GM23248 (cell line): Measurements from ENCODE around the gene SERBP1. TPM values are rescaled to one million over a fixed set of nuclear protein-coding genes. Genes with fewer than 3 reads are reported as not detected.
A peak's percentile ranks its signal among the peaks of the same experiment; 100 is the strongest.

ENCODE experiments used
- DNase-seq: peaks from one replicate; pipeline ENCODE4 v3.0.0-alpha.2; 2015
- H2AFZ ChIP-seq: fragments of 200-600 bp; sonication (generic); 2 replicates; pipeline ENCODE4 v1.6.1; 2016; ENCODE audit warnings: antibody characterized with exemption
- H3F3A ChIP-seq: fragments of 200-600 bp; sonication (generic); 2 replicates; pipeline ENCODE4 v1.6.1; 2016; ENCODE audit warnings: mild to moderate bottlenecking, antibody characterized with exemption, mixed run types; ENCODE audit not compliant: insufficient read depth
- H3K27ac ChIP-seq: fragments of 200-600 bp; sonication (generic); 2 replicates; pipeline ENCODE4 v1.5.1; 2016; ENCODE audit warnings: mild to moderate bottlenecking
- H3K27me3 ChIP-seq: fragments of 200-600 bp; sonication (generic); replicated peaks from 2 replicates; pipeline ENCODE4 v1.6.1; 2016; ENCODE audit warnings: mild to moderate bottlenecking; ENCODE audit not compliant: insufficient read depth
- H3K36me3 ChIP-seq: fragments of 200-600 bp; sonication (generic); 2 replicates; pipeline ENCODE4 v1.6.1; 2016; ENCODE audit warnings: low read depth, mild to moderate bottlenecking
- H3K4me1 ChIP-seq: fragments of 200-600 bp; sonication (generic); 2 replicates; pipeline ENCODE4 v1.6.1; 2016; ENCODE audit warnings: mild to moderate bottlenecking; ENCODE audit not compliant: insufficient read depth
- H3K4me2 ChIP-seq: fragments of 200-600 bp; sonication (generic); one replicate; pipeline ENCODE4 v1.6.1; 2016; ENCODE audit warnings: mild to moderate bottlenecking; ENCODE audit not compliant: unreplicated experiment
- H3K4me3 ChIP-seq: fragments of 200-600 bp; sonication (generic); 2 replicates; pipeline ENCODE4 v1.5.1; 2016; ENCODE audit warnings: mild to moderate bottlenecking
- H3K79me2 ChIP-seq: fragments of 200-600 bp; sonication (generic); 2 replicates; pipeline ENCODE4 v1.6.1; 2016; ENCODE audit warnings: mild to moderate bottlenecking; ENCODE audit not compliant: insufficient read depth
- H3K9ac ChIP-seq: fragments of 200-600 bp; sonication (generic); 2 replicates; pipeline ENCODE4 v1.6.1; 2016; ENCODE audit warnings: mild to moderate bottlenecking
- H3K9me2 ChIP-seq: fragments of 200-600 bp; sonication (generic); 2 replicates; pipeline ENCODE4 v1.6.1; 2016; ENCODE audit warnings: mixed run types, mild to moderate bottlenecking, moderate library complexity; ENCODE audit not compliant: insufficient read depth
- H3K9me3 ChIP-seq: fragments of 200-600 bp; sonication (generic); one replicate; pipeline ENCODE4 v1.6.1; 2017; ENCODE audit warnings: low read depth
- H4K20me1 ChIP-seq: fragments of 200-600 bp; sonication (generic); 2 replicates; pipeline ENCODE4 v1.6.0; 2016; ENCODE audit not compliant: insufficient read depth
- EZH2 ChIP-seq: fragments of 200-600 bp; sonication (generic); IDR thresholded peaks from 2 replicates; pipeline ENCODE4 v1.6.1; 2018; ENCODE audit warnings: antibody characterized with exemption, mild to moderate bottlenecking; ENCODE audit not compliant: insufficient read depth, poor library complexity, severe bottlenecking
- EZH2phosphoT487 ChIP-seq: fragments of 200-600 bp; sonication (generic); IDR thresholded peaks from 2 replicates; pipeline ENCODE4 v1.6.1; 2018; ENCODE audit warnings: antibody characterized with exemption, moderate library complexity, mild to moderate bottlenecking, low read depth; ENCODE audit not compliant: insufficient read depth
- WGBS, 2 experiments: methylation state at CpG; one replicate each; pipeline ENCODE4 v1.1.6; 2015 to 2017; ENCODE audit warnings: low lambda C conversion rate in 2 of 2, low coverage in 1 of 2; ENCODE audit errors: missing lambda C conversion rate in 2 of 2; 5-methylcytosine and 5-hydroxymethylcytosine counted together
- in situ Hi-C: fragments of 300-500 bp; cut with MboI; formaldehyde crosslinking; loops from 2 replicates; pipeline ENCODE4 v1.15.0; 2020
- polyA plus RNA-seq: library from polyadenylated mRNA; unstranded; fragments of >200 nt; fragmentation: Nextera tagmentation; extraction: Ambion mirVana; gene quantifications from 2 replicates; pipeline ENCODE4 v1.2.1, GENCODE V29; 2016
- total RNA-seq: library from RNA; depleted of rRNA; stranded (reverse); fragments of >200 nt; shearing (Covaris generic); gene quantifications from 2 replicates; pipeline ENCODE4 v1.2.3, GENCODE V29; 2014

The SERBP1 gene
- total and polyA plus RNA-seq, 2 experiments from 2014 or later: 156 to 204 TPM

DNA sequence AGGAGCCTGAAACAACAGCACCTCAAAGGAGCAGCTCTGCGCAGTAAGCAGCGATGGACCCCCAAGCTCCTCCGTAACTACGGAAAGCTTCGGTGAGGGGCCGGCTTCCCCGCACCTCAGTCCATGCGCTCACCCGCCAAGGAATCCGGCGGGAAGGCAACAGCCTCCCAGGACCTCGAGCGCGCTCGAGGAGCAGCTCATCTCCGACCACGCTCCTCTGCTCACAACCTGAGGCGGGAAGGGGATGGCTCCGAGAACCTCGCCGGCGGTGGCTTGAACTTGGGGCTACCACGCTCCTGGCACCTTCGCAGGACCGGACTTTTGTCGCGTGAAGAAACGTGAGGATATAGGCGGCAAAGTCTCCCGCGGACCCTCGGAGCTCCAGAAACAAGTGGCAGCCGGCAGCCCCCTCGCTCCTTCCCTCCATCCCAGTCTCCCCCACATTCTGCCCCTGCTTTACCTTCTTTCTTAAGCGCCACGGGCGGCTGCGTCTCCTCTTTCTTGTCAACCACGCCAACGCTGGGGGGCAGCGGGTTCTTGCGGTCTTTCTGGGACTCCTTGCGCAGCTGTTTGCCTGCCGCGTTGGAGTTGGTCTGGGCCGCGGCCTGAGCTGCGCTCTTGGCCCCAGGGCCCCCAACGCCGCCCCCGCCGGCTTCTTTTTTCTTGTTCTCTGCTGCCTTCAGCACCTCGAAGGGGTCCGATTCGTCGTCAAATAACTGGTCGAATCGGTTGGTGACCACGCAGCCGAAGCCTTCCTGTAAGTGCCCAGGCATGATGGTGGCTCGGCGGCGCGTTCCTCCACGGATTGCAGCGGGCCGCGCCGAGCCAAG lies 459 bp downstream of the SERBP1 start:
- Histone ChIP-seq H3K9ac (peak overlapping the region; percentile 89), H3K4me1 (peaks cover 20% of the 10 kb centered on the region; the same call in 1 of the 2 replicates), H4K20me1 (peaks cover 31% of the 10 kb centered on the region), H3K27me3 (no peaks in the 10 kb centered on the region), H3K4me3 (peak overlapping the region; percentile 96), H3K27ac (peak overlapping the region; percentile 66), H3K79me2 (peaks cover 55% of the 10 kb centered on the region), H3K9me3 (no peaks in the 10 kb centered on the region), H3F3A (no peaks in the 10 kb centered on the region; the same call in 1 of the 2 replicates), H3K4me2 (peak overlapping the region; percentile 78), H2AFZ (peak overlapping the region; percentile 100), H3K36me3 (peaks cover 16% of the 10 kb centered on the region), H3K9me2 (no peaks in the 10 kb centered on the region)
- 1% methylated on average over 58 to 66 of the region's 69 CpGs for WGBS, 2 experiments
- peak; percentile 73 for DNase-seq
- in situ Hi-C loops: no loop called here
- no peak for TF ChIP-seq EZH2phosphoT487
- no peak for TF ChIP-seq EZH2

DNA sequence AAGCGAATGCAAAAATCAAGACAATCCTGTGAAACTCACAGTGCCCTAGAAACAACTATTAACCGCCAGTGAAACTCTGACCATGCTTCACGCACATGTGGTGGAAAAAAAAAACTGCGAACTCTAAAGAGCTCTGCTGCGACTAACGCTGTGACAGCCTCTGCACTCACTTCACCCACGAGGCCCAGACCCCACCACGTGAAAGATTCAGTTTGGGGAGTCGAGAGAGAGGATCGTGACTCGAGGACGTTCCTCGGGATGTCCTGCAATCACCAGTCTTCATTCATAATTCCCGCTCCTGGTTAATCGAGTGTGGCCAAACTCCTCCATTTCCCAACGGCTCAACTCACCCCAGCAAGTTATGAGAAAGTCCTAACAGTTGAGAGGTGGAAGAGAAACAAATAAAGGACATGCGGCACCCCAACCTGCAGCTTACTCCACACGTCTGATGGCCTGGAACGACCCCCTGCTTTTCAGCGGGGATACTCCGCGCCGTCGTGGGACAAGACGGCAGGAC lies 1.1 kb downstream of the SERBP1 start:
- peaks cover 61% of the 10 kb centered on the region for H3K79me2 ChIP-seq
- peaks cover 31% of the 10 kb centered on the region for H4K20me1 ChIP-seq
- H3K4me2 ChIP-seq: peak overlapping the region; percentile 78
- H3F3A ChIP-seq: no peaks in the 10 kb centered on the region; the same call in 1 of the 2 replicates
- H3K27ac ChIP-seq: peak overlapping the region; percentile 66; the same call in 1 of the 2 replicates
- peak overlapping the region; percentile 96 for H3K4me3 ChIP-seq
- in situ Hi-C loops: no loop called here
- peak; percentile 58 for DNase-seq
- TF ChIP-seq EZH2phosphoT487 (no peak), EZH2 (no peak)
- no peaks in the 10 kb centered on the region for H3K9me3 ChIP-seq
- no peak overlapping the region for H2AFZ ChIP-seq
- H3K9ac ChIP-seq: peak overlapping the region; percentile 89
- peaks cover 23% of the 10 kb centered on the region for H3K36me3 ChIP-seq
- H3K27me3 ChIP-seq: no peaks in the 10 kb centered on the region
- 0 to 1% methylated on average over 25 of the region's 25 CpGs for WGBS, 2 experiments
- H3K4me1 ChIP-seq: peaks cover 20% of the 10 kb centered on the region; the same call in 1 of the 2 replicates
- no peaks in the 10 kb centered on the region for H3K9me2 ChIP-seq

- Histone ChIP-seq H4K20me1 (peaks cover 31% of the 10 kb centered on the region), H3K9me3 (no peaks in the 10 kb centered on the region), H2AFZ (no peak overlapping the region), H3K79me2 (peaks cover 73% of the 10 kb centered on the region), H3K27ac (no peak overlapping the region), H3K27me3 (no peaks in the 10 kb centered on the region), H3K4me3 (peak overlapping the region; percentile 96), H3K9me2 (no peaks in the 10 kb centered on the region), H3K4me2 (peak overlapping the region; percentile 78), H3F3A (no peaks in the 10 kb centered on the region; the same call in 1 of the 2 replicates), H3K9ac (peak overlapping the region; percentile 89), H3K4me1 (peaks cover 20% of the 10 kb centered on the region; the same call in 1 of the 2 replicates), H3K36me3 (peaks cover 33% of the 10 kb centered on the region)
- TF ChIP-seq EZH2: no peak
- peak; percentile 10 for DNase-seq
- in situ Hi-C loops: no loop called here
- WGBS, 2 experiments: 18% methylated on average over 3 of the region's 3 CpGs
Measured at GRCh38 chr1:67427947-67428346, 2.3 kb downstream of the SERBP1 start.

DNA sequence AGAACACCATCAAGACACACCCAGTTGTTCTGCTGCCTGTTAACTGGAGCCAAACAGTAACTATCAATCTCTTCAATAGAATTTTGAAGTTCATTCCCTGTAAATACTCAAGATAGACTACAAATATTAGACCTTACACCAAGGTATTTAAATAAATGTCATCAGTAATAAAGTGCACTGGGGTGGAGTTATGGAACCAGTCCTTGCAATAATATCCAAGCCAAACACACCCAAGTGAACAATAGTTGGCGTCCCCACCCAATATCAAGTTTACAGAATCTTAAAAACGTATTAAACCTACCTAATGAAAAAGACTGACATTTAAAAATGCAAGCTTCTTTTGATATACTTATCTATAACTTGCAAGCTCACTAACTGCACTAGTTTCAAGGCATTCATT lies 2.7 kb downstream of the SERBP1 start:
- H3K4me1 ChIP-seq: peaks cover 20% of the 10 kb centered on the region; the same call in 1 of the 2 replicates
- no peak overlapping the region for H3K27ac ChIP-seq
- peak overlapping the region; percentile 78 for H3K4me2 ChIP-seq
- 2 to 4% methylated on average over 2 of the region's 2 CpGs for WGBS, 2 experiments
- peaks cover 77% of the 10 kb centered on the region for H3K79me2 ChIP-seq
- no peaks in the 10 kb centered on the region for H3K9me3 ChIP-seq
- H2AFZ ChIP-seq: no peak overlapping the region
- TF ChIP-seq EZH2phosphoT487: no peak
- no peak for TF ChIP-seq EZH2
- peaks cover 31% of the 10 kb centered on the region for H4K20me1 ChIP-seq
- no peaks in the 10 kb centered on the region for H3K9me2 ChIP-seq
- in situ Hi-C loops: no loop called here
- peak overlapping the region; percentile 89 for H3K9ac ChIP-seq
- H3K36me3 ChIP-seq: peaks cover 35% of the 10 kb centered on the region
- DNase-seq: peak; percentile 8
- no peaks in the 10 kb centered on the region; the same call in 1 of the 2 replicates for H3F3A ChIP-seq
- H3K4me3 ChIP-seq: peak overlapping the region; percentile 96
- no peaks in the 10 kb centered on the region for H3K27me3 ChIP-seq
